ENCODE data around the gene ZC3H7A.

DNA sequence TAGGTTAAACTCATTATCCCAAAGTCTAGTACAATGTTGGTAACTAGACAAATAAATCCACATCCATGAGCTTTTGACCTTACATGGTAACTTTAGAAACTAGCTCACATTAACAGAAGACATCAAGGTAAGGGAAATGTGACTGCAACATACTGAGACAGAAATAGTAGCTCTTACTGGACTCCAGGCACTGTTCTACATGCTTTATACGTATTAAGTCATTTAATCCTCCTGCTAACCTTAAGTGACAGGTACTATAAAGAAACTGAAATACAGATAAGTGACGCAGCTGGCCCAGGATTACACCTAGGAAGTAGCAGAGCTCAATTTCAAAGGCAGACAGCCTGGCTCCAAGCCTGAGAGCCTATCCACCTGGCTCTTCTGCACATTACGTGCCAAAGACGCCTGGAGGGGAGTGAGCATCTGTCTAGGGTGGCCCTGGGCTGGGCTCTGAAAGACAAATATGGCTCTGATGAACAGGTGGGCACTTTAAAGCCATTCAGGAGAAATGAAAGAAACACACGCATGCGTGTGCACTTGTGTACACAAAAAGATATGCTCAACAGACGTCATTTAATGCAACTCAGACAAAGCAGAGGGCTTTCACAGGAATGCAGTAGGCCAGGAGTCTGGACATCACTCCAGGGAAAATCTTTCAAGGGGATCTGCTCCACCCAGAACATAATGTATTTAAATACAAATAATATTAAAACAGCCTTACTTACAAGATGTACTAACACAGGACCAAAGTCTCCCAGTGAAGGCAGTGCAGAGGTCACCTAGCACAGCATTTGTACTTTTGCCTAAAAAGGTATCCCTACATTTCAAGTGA lies 4.4 kb downstream of the ZC3H7A start:
- TF ChIP-seq CTCF (IDR thresholded peaks at IDR 0.05; ENCODE audit: low read length) (no peak), EZH2 (IDR thresholded peaks at IDR 0.05; ENCODE audit: borderline replicate concordance, low read length) (no peak)

Measured in OCI-LY1 (cell line).